WERI-Rb-1 (cell line): Measurements from ENCODE around the gene PNPLA5.
A peak's percentile ranks its signal among the peaks of the same experiment; 100 is the strongest.

Source experiments
- DNase-seq: peaks from one replicate; pipeline ENCODE4 v3.0.0-alpha.2; 2020
- H3K27ac ChIP-seq: fragments of 250-450 bp; sonication (Bioruptor Pico); 2 replicates; pipeline ENCODE4 v1.5.1; 2020; ENCODE audit warnings: mild to moderate bottlenecking, moderate library complexity
- H3K27me3 ChIP-seq: fragments of 250-450 bp; sonication (Bioruptor Pico); 2 replicates; pipeline ENCODE4 v1.5.1; 2021; ENCODE audit warnings: mild to moderate bottlenecking, low read depth, moderate library complexity; ENCODE audit not compliant: insufficient read depth, severe bottlenecking
- H3K36me3 ChIP-seq: fragments of 250-450 bp; sonication (Bioruptor Pico); 2 replicates; pipeline ENCODE4 v1.5.1; 2020; ENCODE audit warnings: mild to moderate bottlenecking, moderate library complexity
- H3K4me3 ChIP-seq: 2 replicates; pipeline ENCODE4 v1.5.1; 2011; ENCODE audit warnings: low read depth, mild to moderate bottlenecking, control low read depth, low read length
- H3K9me3 ChIP-seq: fragments of 250-450 bp; sonication (Bioruptor Pico); 2 replicates; pipeline ENCODE4 v1.5.1; 2021; ENCODE audit warnings: mild to moderate bottlenecking, moderate library complexity; ENCODE audit not compliant: severe bottlenecking
- CTCF ChIP-seq: IDR thresholded peaks from 2 replicates; pipeline ENCODE4 v1.5.1; 2011; ENCODE audit warnings: low read depth, mild to moderate bottlenecking, control low read depth, inconsistent platforms, low read length

The PNPLA5 gene

GRCh38 chr22:43926349-43926710 lies 34.5 kb upstream of the PNPLA5 start:
- Histone ChIP-seq H3K27me3 (no peaks in the 10 kb centered on the region), H3K9me3 (no peaks in the 10 kb centered on the region), H3K27ac (peak overlapping the region; percentile 94), H3K36me3 (peaks cover 50% of the 10 kb centered on the region), H3K4me3 (no peak overlapping the region)
- TF ChIP-seq CTCF, result no peak
- DNase-seq, result no peak

GRCh38 chr22:43925433-43926348 lies 33.9 kb upstream of the PNPLA5 start:
- peak overlapping the region; percentile 94 for H3K27ac ChIP-seq
- TF ChIP-seq CTCF, result no peak
- DNase-seq, result peak; percentile 92
- no peaks in the 10 kb centered on the region for H3K9me3 ChIP-seq
- H3K4me3 ChIP-seq, result peak overlapping the region; percentile 90
- no peaks in the 10 kb centered on the region for H3K27me3 ChIP-seq
- H3K36me3 ChIP-seq, result peaks cover 44% of the 10 kb centered on the region

GRCh38 chr22:43924877-43925276 lies 33.1 kb upstream of the PNPLA5 start:
- Histone ChIP-seq H3K4me3 (peak overlapping the region; percentile 90), H3K27me3 (no peaks in the 10 kb centered on the region), H3K9me3 (no peaks in the 10 kb centered on the region), H3K27ac (peak overlapping the region; percentile 94), H3K36me3 (peaks cover 36% of the 10 kb centered on the region)
- TF ChIP-seq CTCF, result no peak
- DNase-seq, result no peak

GRCh38 chr22:43923631-43924464 lies 32.0 kb upstream of the PNPLA5 start, which contains the start of gene PNPLA3:
Gene PNPLA3, plus strand, starts transcription at chr22:43923805. Its CDS starts 107 bp downstream, at chr22:43923912.
- Histone ChIP-seq H3K4me3 (peak within 1 kb of the TSS; percentile 90), H3K36me3 (peaks cover 28% of the 10 kb centered on the region), H3K27ac (peak within 1 kb of the TSS; percentile 94), H3K27me3 (no peaks in the 10 kb centered on the region), H3K9me3 (no peaks in the 10 kb centered on the region)
- peak; percentile 98 for DNase-seq
- peak; percentile 57 for TF ChIP-seq CTCF

- peak overlapping the region; percentile 72 for H3K27ac ChIP-seq
Measured at GRCh38 chr22:43923191-43923590, 31.4 kb upstream of the PNPLA5 start.

More at GRCh38 chr22:43923191-43923590, 31.4 kb upstream of the PNPLA5 start:
- DNase-seq, result no peak
- Histone ChIP-seq H3K9me3 (no peaks in the 10 kb centered on the region), H3K4me3 (peak overlapping the region; percentile 42), H3K27me3 (no peaks in the 10 kb centered on the region), H3K36me3 (peaks cover 21% of the 10 kb centered on the region)
- no peak for TF ChIP-seq CTCF
